Middle frontal gyrus (tissue), 1 donor: ENCODE data around the gene TECPR1.
A peak's percentile ranks its signal among the peaks of the same experiment; 100 is the strongest.

Experiments used
- DNase-seq: peaks from one replicate; pipeline ENCODE4 v3.0.0-alpha.2; 2015; ENCODE audit warnings: low spot score; ENCODE audit errors: extremely low spot score

TECPR1 gene

DNA sequence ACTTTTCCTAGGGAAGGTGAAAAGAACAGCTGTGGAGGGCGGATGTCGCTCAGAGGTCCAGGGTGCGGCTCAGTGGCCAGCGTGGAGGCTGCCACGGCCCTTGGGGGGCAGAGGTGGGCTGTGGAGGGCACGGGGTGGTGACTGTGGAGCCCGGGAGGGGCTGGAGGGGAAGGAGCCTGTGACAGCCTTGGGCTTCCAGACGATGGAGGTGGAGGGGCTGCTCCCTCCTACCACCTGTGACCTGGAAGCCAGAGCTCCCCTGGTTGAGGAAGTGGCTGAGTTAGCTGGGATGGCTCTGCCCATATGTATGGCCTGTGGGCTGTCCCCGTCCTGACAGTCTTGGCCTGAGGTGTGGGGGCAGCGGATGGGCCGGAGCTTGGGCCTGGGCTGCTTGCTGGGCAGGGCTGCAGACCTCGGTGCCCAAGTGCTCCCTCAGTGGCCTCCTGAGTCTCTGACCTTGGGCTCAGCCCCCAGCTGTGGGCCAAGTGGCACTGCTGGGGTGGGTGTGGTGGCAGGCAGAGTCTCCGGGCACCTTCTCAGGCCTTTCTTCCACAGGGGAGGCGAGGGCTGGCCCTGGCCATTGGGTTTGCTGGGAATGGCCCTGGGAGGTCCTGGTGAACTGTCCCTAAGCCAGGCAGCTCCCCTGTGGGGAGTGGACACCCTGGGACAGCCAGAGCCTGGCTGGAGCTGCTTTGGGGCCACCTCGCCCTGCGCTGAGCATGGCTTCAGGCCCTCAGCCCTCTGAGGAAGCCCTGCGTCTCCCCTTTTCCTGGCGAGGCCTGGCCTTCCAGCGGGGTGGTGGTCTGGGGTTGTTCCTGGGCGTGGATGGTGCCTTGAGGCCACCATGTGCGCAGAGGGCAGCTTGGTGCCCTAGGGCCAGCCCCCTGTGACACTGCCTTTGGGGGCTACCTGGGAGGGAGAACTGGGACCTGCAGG is 33.4 kb upstream of the TECPR1 start:
- DNase-seq, result no peak

DNA sequence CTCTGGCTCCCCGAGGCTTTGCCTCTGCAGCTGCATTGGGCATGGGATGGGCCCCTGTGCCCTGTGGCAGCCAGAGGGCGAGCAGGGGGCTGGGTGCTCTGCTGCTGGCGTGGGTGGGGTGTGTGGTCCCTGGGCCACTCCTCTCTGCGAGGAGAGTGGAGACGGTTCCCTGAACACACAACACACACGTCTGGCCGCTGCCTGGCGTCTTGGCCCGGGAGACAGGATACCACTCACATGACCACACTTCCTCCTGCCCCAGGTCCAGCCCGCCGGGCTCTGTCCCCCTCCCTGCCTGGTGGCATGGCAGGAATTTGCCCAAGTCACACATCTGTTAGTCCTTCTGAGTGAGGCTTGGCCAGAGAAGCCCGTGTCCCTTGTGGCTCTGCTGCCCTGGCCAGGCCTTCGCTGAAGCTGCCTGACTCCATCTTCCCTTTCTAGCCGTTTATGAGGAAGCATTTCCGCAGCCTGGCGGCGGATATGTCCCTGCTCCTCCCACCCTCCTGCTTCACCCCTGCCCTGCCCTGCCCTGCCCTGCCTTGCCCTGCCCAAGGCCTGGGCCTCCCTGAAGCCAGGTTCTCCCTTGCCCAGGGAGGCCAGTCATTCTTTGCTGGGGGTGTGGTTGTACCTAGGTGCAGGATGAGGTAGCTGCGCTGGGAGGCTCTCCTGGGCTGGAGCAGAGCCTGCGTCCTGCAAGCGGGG is 32.5 kb upstream of the TECPR1 start:
- no peak for DNase-seq

DNA sequence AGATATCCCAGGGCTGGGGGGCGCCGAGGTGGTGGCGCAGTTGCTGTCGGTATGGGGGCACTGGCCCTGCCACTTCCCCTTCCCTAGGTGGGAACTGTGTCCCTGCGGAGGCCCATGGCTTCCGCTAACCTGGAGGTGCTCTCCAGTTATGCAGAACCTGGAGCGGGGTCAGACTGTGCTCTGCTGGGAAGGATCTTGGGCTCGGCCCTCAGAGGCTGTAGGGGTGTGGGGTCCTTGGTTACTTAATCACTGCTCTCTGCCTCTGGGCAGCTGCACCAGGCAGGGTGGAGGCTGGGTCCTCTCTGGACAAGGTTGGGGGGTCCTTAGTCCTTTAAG is 31.8 kb upstream of the TECPR1 start:
- DNase-seq, result no peak

DNA sequence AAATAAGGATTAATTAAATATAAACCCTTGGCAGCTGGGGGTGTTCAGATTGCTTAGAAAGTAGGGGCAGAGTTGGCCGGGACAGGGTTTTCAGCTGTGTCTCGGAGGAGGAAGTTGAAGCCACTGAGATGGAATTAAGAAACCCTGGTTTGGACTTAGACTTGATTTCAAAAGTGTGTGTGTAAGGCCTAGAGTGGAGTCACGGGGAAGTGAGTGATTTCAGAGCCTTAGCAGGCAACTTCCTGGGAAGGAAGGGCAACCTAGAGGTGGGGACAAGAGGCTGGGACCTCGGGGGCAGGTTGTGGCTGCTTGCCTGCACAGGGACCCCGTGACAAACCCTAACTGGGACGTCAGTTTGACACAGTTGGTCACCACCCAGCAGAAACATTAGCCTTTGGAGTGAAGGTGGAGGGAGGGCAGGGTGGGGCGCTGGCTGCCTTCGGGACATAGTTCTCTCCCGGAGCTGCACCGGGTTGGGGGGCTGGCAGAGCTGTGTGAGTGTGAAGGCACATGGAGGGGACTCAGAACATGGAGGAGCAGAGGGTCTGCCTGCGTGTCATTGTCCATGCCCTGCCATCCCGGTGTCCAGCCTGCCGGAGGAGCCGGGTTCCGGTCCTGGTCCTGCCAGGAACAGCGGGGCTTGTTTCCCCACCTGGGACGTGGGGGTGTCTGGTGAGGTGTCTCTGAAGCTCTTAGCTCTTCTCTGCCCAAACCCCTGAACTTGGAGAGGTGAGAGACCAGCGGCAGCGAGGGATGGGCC is 31.3 kb upstream of the TECPR1 start:
- DNase-seq, result no peak

DNA sequence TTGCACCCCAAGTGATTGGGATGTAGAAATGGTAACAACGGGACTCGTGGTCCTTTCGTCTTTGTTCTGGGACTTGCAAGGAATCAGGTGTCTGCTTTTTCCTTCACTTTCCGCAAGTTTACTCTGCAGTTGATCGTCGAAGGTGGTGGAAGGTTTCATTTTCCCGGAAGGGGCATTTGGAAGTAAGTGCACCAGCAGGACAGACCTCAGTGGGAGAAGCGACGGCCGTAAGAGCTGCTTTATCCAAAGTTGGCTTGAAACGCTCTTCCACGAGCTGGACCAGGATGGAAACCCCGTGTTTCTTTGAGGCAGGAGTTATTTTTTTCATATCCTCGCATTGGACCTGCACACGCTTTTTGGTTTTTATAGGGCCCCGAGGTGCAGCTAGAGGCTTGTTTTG is 30.7 kb upstream of the TECPR1 start:
- no peak for DNase-seq

DNA sequence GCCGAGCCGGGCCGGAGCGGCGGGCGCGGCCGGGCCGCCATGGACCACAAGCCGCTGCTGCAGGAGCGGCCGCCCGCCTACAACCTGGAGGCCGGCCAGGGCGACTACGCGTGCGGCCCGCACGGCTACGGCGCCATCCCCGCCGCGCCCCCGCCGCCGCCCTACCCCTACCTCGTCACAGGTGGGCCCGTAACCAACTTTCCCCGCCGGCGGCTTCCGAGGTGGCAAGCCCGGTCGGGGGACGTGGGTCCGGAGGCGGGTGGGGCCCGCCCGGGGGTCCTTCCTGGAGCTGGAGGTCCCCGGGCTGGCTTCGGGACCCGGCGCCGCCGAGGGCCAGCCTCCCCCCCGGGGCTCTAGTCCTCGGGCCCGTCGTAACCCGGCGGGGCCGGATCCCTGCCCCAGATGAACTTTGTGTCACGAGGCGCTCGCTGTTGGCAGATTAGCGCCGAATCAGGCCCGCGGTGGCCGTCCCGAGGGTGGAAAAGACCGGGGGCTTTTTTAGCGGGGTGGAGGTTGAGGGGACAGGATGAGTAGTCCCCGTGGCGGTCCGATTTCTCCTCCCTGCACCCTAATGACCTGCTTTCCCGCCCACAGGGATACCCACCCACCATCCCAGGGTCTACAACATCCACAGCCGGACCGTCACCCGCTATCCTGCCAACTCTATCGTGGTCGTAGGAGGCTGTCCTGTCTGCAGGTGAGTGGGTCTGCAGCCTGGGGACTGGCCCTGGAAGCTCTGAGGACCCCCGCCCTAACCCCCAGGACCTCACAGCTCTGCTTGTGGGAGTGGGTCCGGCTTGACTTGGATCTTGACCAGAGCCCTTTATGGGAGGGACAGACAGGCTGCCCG is 29.9 kb upstream of the TECPR1 start:
- no peak for DNase-seq

DNA sequence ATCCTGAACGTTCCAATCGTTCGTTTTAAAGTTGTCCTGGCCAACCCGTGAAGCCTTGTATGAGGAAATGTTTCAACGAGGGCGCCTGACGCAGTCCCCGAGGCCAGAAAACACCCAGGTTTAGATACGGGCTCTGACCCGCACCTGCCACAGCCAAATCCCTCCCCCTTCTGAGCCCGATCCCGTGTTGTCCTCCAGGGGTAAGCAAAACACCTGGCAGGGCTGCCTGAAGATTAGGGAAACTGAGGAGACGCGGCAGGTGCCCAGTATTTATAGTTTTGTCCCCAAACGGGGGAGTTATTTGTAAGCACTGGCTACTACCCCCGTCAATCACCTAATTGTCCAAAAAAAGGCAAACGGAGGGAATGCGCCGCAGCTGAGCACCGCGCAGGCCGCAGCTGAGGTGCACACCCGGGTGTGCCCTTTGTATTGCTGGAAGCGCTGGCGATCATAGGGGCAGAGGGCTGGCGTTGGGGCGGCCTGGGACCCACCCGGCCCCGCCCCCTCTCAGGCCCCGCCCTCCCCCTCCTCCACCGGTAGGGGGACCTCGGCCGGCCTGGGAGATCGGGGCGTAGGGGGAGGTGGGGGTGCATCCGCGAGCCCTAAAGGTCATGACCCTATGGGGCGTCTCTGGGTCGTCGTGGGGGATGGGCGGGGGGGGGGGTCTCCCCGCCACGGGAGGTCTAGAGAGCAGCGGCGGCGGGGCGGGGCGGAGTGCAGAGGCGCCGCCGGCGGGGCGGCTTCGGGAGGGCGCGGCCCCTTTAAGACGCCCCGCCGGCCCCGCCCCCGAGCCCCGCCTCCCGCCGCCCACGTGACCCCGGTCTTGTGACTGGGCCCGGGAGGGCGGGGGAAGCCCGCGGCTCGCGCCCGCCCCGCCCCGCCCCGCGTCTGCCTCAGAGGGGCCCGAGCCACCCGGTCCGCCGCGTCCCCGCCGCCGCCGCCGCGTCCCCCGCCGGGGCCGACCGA is 29.0 kb upstream of the TECPR1 start, which contains the start of gene BRI3:
Gene BRI3 (plus strand): TSS at position 896 of the 966 bp plus-strand sequence. CDS start 110 bp downstream, outside the sequence.
- peak; percentile 71 for DNase-seq

DNA sequence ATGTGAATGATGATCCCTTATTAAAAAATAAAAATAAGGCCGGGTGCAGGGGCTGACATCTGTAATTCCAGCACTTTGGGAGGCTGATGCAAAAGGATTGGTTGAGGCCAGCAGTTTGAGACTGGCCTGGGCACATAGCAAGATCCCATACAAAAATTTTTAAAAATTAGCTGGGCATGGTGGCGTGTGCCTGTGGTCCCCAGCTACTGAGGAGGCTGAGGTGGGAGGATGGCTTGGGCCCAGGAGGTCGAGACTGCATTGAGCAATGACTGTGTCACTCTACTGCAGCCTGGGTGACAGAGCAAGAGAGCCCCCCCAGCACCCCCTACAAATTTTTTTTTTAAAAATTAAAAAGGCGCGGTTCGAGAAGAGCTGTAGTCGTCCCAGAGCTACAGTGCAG is 28.3 kb upstream of the TECPR1 start:
- DNase-seq, result no peak

DNA sequence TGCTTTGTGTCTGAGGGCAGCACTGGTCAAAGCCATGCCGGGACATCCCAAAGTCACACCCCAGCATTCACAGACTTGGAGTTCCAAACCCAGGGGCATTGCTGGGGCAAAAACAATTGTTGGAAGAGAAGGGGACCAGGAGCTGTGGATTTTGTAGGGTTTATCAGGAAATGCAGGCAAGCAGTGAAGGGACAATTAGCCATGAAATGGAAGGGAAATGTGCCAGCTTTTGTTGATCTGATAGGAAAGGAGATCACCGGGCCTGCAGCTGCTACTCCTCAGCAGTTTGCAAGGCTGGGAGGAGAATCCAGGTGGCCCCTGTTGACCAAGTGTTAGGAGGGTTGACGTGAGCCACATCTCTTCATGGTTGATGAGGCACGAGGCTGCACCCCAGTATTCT is 26.9 kb upstream of the TECPR1 start:
- no peak for DNase-seq

DNA sequence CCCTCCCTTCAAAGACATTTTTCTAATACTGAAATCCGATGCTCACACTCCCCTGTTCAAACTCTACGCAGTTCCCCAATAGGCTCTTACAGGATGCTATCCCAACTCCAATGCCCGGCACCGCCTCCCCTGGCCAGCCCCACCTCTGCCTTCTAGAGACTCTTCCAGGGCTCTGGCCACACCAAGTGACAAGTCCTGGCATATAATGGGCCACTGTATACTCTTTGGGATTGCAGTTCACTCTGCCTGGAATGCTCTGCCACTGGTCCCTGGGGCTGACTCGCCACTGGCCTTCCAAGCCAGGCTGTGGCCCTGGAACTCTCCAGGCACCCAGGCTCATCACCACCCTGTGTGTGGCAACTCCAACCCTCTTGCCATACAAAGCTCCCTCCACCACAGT is 26.4 kb upstream of the TECPR1 start:
- no peak for DNase-seq

DNA sequence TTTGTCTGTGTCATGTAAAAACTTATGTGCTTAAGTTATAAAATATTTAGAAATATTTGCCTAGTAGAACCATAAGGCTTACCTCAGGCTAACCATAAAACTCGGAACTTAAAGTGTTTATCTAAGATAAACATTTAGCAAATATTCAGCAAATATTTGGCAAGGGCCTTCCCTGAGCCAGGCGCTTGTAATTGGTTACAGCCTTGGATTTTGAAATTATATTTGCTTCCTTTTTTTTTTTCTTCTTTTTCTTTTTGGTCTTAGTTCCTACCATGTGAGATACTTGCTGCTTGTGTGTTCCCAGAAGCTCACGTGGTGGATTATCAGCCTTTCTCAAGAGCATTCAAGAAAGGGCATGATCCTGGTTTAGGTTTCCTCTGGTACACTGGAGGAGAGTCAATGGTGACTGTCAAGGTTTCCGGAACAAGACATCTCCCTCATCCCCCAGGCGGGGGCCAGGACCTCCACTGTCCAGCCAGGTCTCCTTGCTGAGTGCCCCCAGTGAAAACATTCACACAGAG is 24.3 kb upstream of the TECPR1 start:
- DNase-seq, result no peak

DNA sequence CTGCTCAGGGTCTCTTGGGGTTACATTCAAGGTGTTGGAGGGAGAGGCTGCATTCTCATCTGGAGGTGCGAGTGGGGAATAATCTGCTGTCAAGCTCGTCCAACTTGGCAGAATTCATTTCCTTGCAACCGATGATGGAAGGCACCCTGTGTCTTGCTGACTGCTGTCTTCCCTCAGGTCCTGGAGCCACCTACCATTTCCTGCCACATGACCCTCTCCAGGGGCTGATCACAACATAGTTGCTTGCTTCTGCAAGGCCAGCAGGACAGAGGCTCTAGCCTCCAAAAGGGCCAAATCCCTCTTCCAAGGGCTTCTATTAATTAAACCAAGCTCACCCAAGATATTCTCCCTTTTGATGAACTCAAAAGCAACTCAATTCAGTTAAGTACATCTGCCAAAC is 15.3 kb upstream of the TECPR1 start:
- no peak for DNase-seq

DNA sequence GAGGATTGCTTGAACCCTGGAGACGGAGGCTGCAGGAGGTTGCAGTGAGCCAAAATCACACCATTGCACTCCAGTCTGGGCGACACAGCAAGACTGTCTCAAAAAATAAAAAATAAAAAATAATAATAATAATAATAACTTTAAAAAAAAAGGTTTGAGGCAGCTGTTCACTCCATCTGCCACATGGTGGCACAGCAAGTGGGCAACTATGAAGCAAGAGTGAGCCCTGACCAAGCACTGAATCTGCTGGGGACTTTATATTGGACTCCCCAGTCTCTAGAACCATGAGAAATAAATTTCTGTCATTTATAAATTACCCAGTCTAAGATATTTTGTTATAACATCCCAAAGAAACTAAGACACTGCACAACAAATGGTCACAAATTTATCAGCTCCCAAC is 14.8 kb upstream of the TECPR1 start:
- DNase-seq, result no peak

DNA sequence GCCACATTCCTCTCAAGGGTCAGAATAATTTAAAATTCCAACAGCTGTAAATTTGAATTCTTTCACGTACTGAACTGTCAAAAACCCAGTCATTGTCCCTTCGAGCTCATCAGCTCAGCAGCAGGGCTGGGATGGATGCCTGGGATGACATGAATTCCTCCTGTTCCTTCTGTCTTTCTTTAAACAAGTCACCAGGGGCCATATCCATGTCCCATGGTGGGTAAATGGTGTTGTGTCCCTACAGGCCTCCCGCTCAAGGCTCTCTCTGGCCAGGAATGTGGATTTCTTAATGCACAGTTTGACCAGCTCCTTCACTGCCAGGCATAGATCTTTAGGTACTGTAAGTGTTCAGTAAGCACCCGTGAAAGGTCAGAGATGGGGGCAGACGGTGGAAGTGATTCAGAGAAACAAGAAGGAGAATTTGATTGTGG is 13.8 kb upstream of the TECPR1 start:
- no peak for DNase-seq

DNA sequence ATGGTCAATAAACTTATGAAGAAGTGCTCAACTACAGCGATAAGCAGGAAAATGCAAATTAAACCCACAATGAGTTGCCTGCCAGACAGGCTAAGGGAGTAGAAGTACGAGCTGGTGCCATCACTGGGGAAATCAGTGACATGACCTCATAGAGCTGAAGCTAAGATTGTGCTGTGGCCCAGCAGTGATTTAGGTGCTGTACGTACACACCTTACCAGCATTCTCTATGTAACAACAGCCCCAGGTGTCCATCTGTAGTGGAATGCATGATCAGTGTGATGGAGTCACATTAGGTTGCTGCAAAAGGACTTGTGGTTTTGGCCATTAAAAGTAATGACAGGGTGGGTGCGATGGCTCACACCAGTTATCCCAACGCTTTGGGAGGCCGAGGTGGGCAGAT is 5.7 kb upstream of the TECPR1 start:
- no peak for DNase-seq

DNA sequence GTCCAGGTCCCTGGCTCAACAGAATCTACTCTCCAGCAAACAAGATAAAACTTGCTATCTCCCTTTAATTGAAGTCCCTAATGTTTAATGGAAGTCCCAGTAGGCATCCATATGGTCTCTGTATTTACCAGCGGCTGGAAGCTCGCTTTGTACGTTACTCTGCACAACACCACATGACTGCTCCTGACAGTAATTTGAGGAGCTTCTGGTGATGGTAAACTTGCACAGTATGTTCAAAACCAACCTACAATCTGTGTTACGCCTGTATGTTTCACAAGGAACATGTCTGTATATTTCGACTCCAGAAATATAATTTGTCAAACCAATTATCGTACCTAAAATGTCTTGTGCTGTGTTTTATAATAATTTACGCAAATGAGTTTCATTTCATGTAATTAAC is 4.4 kb upstream of the TECPR1 start:
- DNase-seq, result no peak

DNA sequence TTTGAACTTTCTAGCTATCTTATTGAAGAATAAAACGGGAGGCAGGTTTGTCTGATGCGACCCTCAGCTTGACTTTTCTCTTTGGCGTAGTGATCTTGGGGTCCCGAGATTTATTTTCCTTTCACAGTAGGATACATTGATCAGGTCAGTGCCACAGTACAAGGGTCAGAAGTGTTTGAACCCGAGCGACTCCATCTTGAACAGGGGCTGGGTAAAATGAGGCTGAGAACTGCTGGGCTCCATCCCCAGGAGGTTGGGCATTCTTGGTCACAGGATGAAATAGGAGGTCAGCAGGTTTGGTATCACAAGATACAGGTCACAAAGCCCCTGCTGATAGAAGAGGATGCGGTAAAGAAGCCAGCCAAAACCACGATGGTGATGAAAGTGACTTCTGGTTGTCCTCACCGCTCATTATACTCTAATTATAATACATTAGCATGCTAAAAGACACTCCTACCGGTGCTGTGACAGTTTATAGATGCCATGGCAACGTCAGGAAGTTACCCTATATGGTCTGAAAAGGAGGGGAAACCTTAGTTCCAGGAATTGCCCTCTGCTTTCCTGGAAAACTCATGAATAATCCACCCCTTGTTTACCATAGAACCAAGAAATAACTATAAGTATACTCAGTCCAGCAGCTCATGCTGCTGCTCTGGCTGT is 3.0 kb upstream of the TECPR1 start:
- DNase-seq, result no peak

DNA sequence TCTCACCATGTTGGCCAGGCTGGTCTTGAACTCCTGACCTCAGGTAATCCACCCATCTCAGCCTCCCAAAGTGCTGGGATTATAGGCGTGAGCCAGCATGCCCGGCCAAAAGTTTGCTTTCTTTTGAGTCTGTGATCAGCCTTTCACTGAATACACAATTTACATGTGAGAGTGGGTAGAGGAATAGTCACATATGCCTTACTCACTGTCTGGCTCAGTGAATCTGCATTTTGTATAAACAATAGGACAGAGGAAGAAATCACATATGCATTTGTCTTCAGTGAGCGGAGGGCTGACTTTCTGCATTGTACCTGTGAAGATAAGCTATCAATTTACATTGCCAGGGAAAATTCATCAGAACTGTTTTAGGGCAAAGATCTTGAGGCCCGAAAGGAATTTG is 2.5 kb upstream of the TECPR1 start:
- no peak for DNase-seq

DNA sequence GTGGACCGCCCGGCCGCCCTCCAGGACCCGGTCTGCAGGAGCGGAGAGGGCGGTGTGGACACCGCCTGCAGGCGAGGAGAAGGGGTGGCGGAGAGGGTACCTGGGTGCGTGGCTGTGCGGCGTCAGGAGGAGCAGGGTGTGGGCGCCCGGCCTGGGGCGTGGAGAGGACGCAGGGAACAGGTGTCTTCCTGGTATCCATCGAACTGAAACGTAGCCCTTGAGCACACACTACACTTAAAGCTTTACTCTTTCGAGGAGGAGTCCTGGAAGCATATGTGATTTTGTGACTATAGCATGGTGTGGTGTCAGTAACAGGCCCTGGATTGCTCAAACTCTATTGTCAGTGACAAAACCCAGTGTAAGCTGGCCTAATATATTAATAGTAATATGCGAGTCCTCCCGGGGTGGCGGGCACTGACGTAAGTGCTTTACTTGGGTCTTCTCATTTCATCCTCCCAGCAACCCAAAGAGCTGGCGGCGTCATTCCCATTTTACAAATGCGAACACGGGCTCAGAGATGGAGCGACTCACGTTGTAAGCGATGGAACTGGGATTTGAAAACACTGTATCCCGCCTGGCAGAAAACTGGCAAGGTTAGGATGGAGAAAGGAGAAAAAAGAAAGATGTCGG is 508 bp upstream of the TECPR1 start:
- no peak for DNase-seq
